ENCODE data around the gene VAMP5.

Gene VAMP5

DNA sequence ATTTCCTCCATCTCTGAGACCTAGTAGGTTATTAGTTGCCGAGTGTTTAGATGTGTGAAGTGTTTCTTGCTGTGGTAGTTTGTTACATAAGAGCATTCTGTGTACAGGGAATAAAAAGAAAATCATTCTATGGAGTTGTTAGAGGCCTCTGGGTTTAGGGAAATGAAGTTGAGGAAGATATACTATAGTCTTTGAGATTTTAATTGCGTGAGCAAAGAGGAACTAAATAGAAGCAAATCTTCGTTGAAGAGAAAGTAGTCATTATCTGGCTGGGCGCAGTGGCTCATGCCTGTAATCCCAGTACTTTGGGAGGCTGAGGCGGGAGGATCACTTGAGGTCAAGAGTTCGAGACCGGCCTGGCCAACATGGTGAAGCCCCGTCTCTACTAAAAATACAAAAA is 50.8 kb downstream of the VAMP5 start:
- Histone ChIP-seq H3K4me1 (ENCODE audit: low read length) (peaks cover 7% of the 10 kb centered on the region; the same call in 1 of the 2 replicates), H3K36me3 (replicated peaks; ENCODE audit: insufficient read depth, low read length) (peaks cover 23% of the 10 kb centered on the region; the same call in 1 of the 2 replicates), H3K9me2 (replicated peaks; ENCODE audit: insufficient read depth, low read length) (no peaks in the 10 kb centered on the region), H3K27me3 (replicated peaks; ENCODE audit: insufficient read depth, low read length) (no peaks in the 10 kb centered on the region), H4K20me1 (ENCODE audit: insufficient read depth, low read length) (no peaks in the 10 kb centered on the region), H3K4me2 (ENCODE audit: low read depth, low read length) (no peak overlapping the region), H3K9ac (ENCODE audit: low read length) (no peak overlapping the region), H3K9me3 (replicated peaks; ENCODE audit: insufficient read depth, low read length) (no peaks in the 10 kb centered on the region), H3K4me3 (ENCODE audit: low read length) (no peak overlapping the region), H3F3A (ENCODE audit: insufficient read depth, low read length) (peaks cover 13% of the 10 kb centered on the region), H3K27ac (ENCODE audit: low read length) (no peak overlapping the region), H3K79me2 (ENCODE audit: low read length) (peaks cover 47% of the 10 kb centered on the region), H2AFZ (ENCODE audit: low read length) (no peak overlapping the region)
- DNase-seq: no peak
- no peak for TF ChIP-seq EZH2 (optimal IDR thresholded peaks at IDR 0.05; ENCODE audit: low read depth, low read length)
- TF ChIP-seq, protein P1, sequence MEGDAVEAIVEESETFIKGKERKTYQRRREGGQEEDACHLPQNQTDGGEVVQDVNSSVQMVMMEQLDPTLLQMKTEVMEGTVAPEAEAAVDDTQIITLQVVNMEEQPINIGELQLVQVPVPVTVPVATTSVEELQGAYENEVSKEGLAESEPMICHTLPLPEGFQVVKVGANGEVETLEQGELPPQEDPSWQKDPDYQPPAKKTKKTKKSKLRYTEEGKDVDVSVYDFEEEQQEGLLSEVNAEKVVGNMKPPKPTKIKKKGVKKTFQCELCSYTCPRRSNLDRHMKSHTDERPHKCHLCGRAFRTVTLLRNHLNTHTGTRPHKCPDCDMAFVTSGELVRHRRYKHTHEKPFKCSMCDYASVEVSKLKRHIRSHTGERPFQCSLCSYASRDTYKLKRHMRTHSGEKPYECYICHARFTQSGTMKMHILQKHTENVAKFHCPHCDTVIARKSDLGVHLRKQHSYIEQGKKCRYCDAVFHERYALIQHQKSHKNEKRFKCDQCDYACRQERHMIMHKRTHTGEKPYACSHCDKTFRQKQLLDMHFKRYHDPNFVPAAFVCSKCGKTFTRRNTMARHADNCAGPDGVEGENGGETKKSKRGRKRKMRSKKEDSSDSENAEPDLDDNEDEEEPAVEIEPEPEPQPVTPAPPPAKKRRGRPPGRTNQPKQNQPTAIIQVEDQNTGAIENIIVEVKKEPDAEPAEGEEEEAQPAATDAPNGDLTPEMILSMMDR (IDR thresholded peaks at IDR 0.05; ENCODE audit: low read length): no peak
- no peak for TF ChIP-seq EZH2phosphoT487 (IDR thresholded peaks at IDR 0.05; ENCODE audit: low read length)

DNA sequence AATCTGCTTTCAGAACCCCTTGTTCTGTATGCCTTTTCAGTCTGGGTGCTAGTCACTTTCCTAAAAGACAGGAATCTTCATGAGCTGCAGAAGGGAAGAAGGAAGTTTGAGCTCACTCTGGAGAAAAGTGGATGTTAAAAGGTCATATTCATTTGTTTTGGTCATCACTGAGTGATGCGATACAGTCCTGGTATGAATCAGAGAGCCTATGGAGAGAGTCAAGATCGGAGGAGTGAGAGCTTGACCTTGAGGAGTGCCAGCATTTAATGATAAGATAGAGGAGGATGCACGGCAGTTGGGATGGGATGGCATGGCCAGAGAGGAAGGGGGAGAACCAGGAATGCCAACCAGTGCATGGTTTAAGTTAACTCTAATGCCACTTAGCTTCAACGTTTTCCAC is 51.4 kb downstream of the VAMP5 start:
- Histone ChIP-seq H3K79me2 (ENCODE audit: low read length) (peaks cover 41% of the 10 kb centered on the region), H3K27ac (ENCODE audit: low read length) (no peak overlapping the region), H3K4me2 (ENCODE audit: low read depth, low read length) (no peak overlapping the region), H3K4me3 (ENCODE audit: low read length) (no peak overlapping the region), H3K36me3 (replicated peaks; ENCODE audit: insufficient read depth, low read length) (peaks cover 19% of the 10 kb centered on the region; the same call in 1 of the 2 replicates), H2AFZ (ENCODE audit: low read length) (no peak overlapping the region), H3K27me3 (replicated peaks; ENCODE audit: insufficient read depth, low read length) (no peaks in the 10 kb centered on the region), H3K9ac (ENCODE audit: low read length) (no peak overlapping the region), H3F3A (ENCODE audit: insufficient read depth, low read length) (peaks cover 13% of the 10 kb centered on the region), H3K9me2 (replicated peaks; ENCODE audit: insufficient read depth, low read length) (no peaks in the 10 kb centered on the region), H3K4me1 (ENCODE audit: low read length) (peaks cover 7% of the 10 kb centered on the region; the same call in 1 of the 2 replicates), H3K9me3 (replicated peaks; ENCODE audit: insufficient read depth, low read length) (no peaks in the 10 kb centered on the region), H4K20me1 (ENCODE audit: insufficient read depth, low read length) (no peaks in the 10 kb centered on the region)
- no peak for TF ChIP-seq EZH2 (optimal IDR thresholded peaks at IDR 0.05; ENCODE audit: low read depth, low read length)
- TF ChIP-seq, protein P1 (IDR thresholded peaks at IDR 0.05; ENCODE audit: low read length): no peak
- TF ChIP-seq EZH2phosphoT487 (IDR thresholded peaks at IDR 0.05; ENCODE audit: low read length): no peak
- DNase-seq: no peak

DNA sequence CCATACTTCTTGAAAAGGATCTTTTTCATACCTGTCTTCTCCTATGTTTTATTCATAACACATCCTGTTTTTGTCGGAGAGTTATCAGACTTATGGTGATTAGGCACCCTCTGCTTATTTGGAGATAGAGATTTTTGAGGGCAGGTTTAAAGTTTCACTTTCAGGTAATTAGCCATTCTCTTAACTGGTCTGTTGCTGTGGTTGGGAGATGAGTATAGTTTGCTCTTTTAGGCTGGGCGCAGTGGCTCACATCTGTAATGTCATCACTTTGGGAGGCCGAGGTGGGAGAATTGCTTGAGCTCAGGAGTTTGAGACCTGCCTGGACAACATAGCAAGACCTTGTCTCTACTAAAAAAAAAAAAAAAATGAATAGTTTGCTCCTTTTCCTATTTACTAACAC is 58.5 kb downstream of the VAMP5 start:
- peak; percentile 84 for DNase-seq
- Histone ChIP-seq H3K27ac (ENCODE audit: low read length) (peak overlapping the region; percentile 32; the same call in 1 of the 2 replicates), H3K27me3 (replicated peaks; ENCODE audit: insufficient read depth, low read length) (no peaks in the 10 kb centered on the region), H3K4me3 (ENCODE audit: low read length) (no peak overlapping the region), H3K36me3 (replicated peaks; ENCODE audit: insufficient read depth, low read length) (peaks cover 36% of the 10 kb centered on the region), H3K9me3 (replicated peaks; ENCODE audit: insufficient read depth, low read length) (no peaks in the 10 kb centered on the region), H4K20me1 (ENCODE audit: insufficient read depth, low read length) (no peaks in the 10 kb centered on the region), H3F3A (ENCODE audit: insufficient read depth, low read length) (peaks cover 14% of the 10 kb centered on the region), H3K4me1 (ENCODE audit: low read length) (peaks cover 19% of the 10 kb centered on the region), H2AFZ (ENCODE audit: low read length) (no peak overlapping the region), H3K9me2 (replicated peaks; ENCODE audit: insufficient read depth, low read length) (no peaks in the 10 kb centered on the region), H3K79me2 (ENCODE audit: low read length) (peaks cover 35% of the 10 kb centered on the region), H3K4me2 (ENCODE audit: low read depth, low read length) (peak overlapping the region; percentile 34), H3K9ac (ENCODE audit: low read length) (no peak overlapping the region)
- TF ChIP-seq EZH2 (optimal IDR thresholded peaks at IDR 0.05; ENCODE audit: low read depth, low read length): no peak
- TF ChIP-seq EZH2phosphoT487 (IDR thresholded peaks at IDR 0.05; ENCODE audit: low read length): no peak
- TF ChIP-seq, protein P1 (IDR thresholded peaks at IDR 0.05; ENCODE audit: low read length): no peak

All from MM.1S (cell line).